ENCODE measurements around the gene SCAMP5.

Gene SCAMP5

GRCh38 chr15:74960995-74961588 lies 34.3 kb upstream of the SCAMP5 start:
- no peak for DNase-seq
- no peak for TF ChIP-seq POLR2A (IDR thresholded peaks at IDR 0.05; ENCODE audit: low read length)
- no peak for TF ChIP-seq GATA1 (IDR thresholded peaks at IDR 0.05; ENCODE audit: low read depth, low read length)

DNA sequence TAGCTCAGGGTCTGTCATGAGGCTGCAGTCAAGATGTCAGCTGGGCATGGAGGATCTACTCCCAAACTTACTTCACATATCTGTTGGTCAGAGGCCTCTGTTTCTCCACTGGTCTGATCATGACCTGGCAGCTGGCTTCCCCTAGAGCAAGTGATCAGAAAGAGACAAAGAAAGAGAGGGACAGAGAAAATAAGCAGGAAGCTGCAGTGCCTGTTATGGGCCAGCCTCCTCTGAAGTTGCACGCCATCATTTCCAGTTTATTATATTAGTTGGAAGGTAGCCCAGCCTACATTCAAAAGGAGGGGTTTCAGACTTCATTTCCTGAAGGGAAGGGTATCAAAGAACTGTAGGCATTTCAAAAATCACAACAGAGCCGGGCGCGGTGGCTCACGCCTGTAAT lies 33.7 kb upstream of the SCAMP5 start:
- no peak for DNase-seq
- TF ChIP-seq GATA1 (IDR thresholded peaks at IDR 0.05; ENCODE audit: low read depth, low read length) (no peak), POLR2A (IDR thresholded peaks at IDR 0.05; ENCODE audit: low read length) (no peak)

GRCh38 chr15:74962219-74962618 lies 33.1 kb upstream of the SCAMP5 start:
- DNase-seq: no peak
- TF ChIP-seq POLR2A (IDR thresholded peaks at IDR 0.05; ENCODE audit: low read length) (no peak), GATA1 (IDR thresholded peaks at IDR 0.05; ENCODE audit: low read depth, low read length) (no peak)

DNA sequence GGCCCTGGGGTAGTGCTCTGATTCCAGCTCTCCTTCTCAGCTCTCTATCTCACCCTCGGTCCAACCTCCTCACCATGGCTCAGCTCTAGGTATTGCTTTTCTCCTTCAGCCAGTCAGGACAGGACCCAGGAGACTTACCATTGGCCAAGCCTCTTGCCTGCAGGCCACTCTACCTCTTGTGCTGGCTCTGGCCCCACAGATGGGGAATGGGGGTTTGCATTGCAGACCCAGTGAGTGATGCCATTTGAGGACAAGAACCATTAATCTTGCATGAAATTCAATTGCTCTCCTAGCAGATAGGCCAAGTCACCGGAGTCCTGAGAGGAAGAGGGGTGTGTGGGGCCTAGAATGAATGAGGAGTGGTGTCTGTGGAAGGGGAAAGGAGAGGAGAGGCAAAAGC lies 32.7 kb upstream of the SCAMP5 start:
- TF ChIP-seq GATA1 (IDR thresholded peaks at IDR 0.05; ENCODE audit: low read depth, low read length) (no peak), POLR2A (IDR thresholded peaks at IDR 0.05; ENCODE audit: low read length) (no peak)
- DNase-seq: no peak

DNA sequence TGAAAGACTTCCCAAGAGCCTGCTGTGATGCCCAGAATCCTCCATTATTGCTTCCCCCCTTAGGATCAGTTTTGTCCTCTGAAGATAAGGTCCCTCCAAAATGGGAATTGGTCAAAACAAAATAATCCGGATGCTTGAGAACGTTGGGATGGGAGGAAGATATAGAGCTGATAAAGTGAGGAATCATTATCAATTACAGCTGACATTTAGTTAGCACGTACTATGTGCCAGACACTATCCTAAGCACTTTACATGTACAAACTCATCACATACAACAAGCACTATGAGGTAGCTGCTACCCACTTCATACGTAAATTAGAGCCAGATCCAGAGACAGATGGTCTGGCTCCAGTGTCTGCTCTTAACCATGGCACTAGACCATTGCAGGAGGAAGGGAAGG lies 32.1 kb upstream of the SCAMP5 start:
- no peak for DNase-seq
- TF ChIP-seq POLR2A (IDR thresholded peaks at IDR 0.05; ENCODE audit: low read length) (no peak), GATA1 (IDR thresholded peaks at IDR 0.05; ENCODE audit: low read depth, low read length) (no peak)

GRCh38 chr15:74964794-74965193 lies 30.6 kb upstream of the SCAMP5 start:
- no peak for TF ChIP-seq POLR2A (IDR thresholded peaks at IDR 0.05; ENCODE audit: low read length)
- TF ChIP-seq GATA1 (IDR thresholded peaks at IDR 0.05; ENCODE audit: low read depth, low read length): no peak
- no peak for DNase-seq

DNA sequence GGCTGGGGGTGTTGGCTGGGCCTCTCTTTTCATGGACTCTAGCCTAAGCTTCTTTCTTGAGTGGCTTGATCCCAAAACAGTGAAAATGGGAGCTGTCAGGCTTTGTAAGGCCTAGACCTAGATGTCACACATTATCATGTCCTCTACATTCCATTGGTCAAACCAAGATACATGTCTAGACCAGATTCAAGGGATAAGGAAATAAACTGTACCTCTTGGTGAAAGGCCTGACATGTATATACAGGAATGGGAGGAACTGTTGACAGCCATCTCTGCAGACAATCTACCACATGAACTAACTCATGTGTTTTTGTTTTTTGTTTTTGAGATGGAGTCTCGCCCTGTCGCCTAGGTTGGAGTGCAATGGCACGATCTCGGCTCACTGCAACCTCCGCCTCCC lies 27.7 kb upstream of the SCAMP5 start:
- TF ChIP-seq GATA1 (IDR thresholded peaks at IDR 0.05; ENCODE audit: low read depth, low read length) (no peak), POLR2A (IDR thresholded peaks at IDR 0.05; ENCODE audit: low read length) (no peak)
- no peak for DNase-seq

DNA sequence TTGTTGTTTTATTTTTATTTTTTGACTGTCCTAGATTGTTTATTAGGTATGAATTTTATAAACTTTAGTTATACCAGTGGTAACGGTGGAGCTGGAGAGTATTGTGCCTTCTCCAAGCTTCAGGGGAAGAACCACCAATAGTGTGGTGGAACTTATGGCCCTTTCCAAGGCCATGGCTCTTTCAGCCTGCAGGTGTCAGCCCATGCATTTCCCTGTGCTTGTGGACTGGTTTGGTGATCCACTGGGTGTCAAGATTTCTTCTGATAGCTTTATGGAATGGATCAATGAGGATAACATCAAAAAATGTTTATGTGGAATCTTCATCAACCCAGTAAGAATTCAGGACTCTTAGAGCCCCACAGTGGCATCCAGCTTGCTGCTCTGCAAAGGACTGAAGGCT lies 19.2 kb upstream of the SCAMP5 start:
- peak; percentile 14 to 25 for DNase-seq
- TF ChIP-seq GATA1 (IDR thresholded peaks at IDR 0.05; ENCODE audit: low read depth, low read length) (no peak), POLR2A (IDR thresholded peaks at IDR 0.05; ENCODE audit: low read length) (no peak)

DNA sequence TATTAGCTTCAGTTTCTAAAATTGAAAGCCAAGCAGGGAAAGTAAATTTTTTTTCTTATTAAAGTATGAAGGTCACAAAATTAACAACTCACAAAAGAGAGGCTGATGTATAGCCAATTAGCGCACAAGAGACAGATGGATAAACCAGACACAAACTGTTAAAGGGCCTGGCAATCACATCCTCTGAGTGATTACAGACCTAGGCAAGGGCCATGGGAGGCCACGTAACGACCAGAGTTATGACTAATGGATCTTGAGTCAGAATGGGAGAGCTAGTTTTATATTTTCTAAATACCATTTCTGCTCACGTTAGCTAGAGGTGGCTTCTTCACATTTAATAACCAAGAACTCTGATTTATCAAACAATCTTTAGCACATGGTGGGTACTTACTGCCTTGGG lies 17.8 kb upstream of the SCAMP5 start:
- no peak for TF ChIP-seq GATA1 (IDR thresholded peaks at IDR 0.05; ENCODE audit: low read depth, low read length)
- TF ChIP-seq POLR2A (IDR thresholded peaks at IDR 0.05; ENCODE audit: low read length): no peak
- no peak for DNase-seq

- TF ChIP-seq POLR2A (IDR thresholded peaks at IDR 0.05; ENCODE audit: low read length) (no peak), GATA1 (IDR thresholded peaks at IDR 0.05; ENCODE audit: low read depth, low read length) (no peak)
- DNase-seq: no peak
These were observed 17.3 kb upstream of the SCAMP5 start for GRCh38 chr15:74978077-74978476.

- DNase-seq: no peak
- TF ChIP-seq POLR2A (IDR thresholded peaks at IDR 0.05; ENCODE audit: low read length) (no peak), GATA1 (IDR thresholded peaks at IDR 0.05; ENCODE audit: low read depth, low read length) (no peak)
These were observed 16.9 kb upstream of the SCAMP5 start for GRCh38 chr15:74978503-74978902.

DNA sequence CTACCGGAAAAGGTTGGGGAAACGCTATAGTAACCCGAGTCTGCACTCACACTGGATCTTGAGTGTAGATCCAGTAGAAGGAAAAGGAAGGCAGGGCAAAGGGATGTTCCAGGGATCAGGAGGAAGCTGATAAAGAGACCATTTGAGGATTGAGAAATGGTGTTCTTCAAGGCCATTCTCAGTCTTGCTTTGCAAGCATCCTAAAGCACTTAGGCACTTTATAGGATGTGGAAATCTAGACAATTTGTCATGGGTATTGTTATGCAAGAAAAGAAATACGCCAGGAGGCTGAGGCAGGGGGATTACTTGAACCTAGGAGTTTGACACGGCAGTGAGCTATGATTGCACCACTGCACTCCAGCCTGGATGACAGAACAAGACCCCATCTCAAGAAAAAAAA lies 13.2 kb upstream of the SCAMP5 start:
- TF ChIP-seq GATA1 (IDR thresholded peaks at IDR 0.05; ENCODE audit: low read depth, low read length) (no peak), POLR2A (IDR thresholded peaks at IDR 0.05; ENCODE audit: low read length) (no peak)
- no peak for DNase-seq

GRCh38 chr15:74983725-74984231 lies 11.6 kb upstream of the SCAMP5 start:
- TF ChIP-seq POLR2A (IDR thresholded peaks at IDR 0.05; ENCODE audit: low read length) (no peak), GATA1 (IDR thresholded peaks at IDR 0.05; ENCODE audit: low read depth, low read length) (no peak)
- no peak for DNase-seq

GRCh38 chr15:74988007-74988800 lies 7.2 kb upstream of the SCAMP5 start:
- peak; percentile 43 to 50 for DNase-seq
- no peak for TF ChIP-seq GATA1 (IDR thresholded peaks at IDR 0.05; ENCODE audit: low read depth, low read length)
- no peak for TF ChIP-seq POLR2A (IDR thresholded peaks at IDR 0.05; ENCODE audit: low read length)

- no peak for TF ChIP-seq POLR2A (IDR thresholded peaks at IDR 0.05; ENCODE audit: low read length)
- TF ChIP-seq GATA1 (IDR thresholded peaks at IDR 0.05; ENCODE audit: low read depth, low read length): no peak
These were observed 5.8 kb upstream of the SCAMP5 start for GRCh38 chr15:74989527-74989926.

More at GRCh38 chr15:74989527-74989926, 5.8 kb upstream of the SCAMP5 start:
- no peak for DNase-seq

All from erythroblast (primary cell).